CD4-positive, alpha-beta T cell (primary cell): ENCODE results near the gene KIF24. TPM values are rescaled to one million over a fixed set of nuclear protein-coding genes. Genes with fewer than 3 reads are reported as not detected.

Experiments used
- ATAC-seq: fragments of 200-7000 bp; cut with Tn5 transposase; one replicate; pipeline ENCODE4 v1.10.0; 2022; ENCODE audit warnings: mild to moderate bottlenecking; ENCODE audit not compliant: poor library complexity
- CTCF ChIA-PET: fragments of 350-600 bp; sonication (Branson Sonifier 250); formaldehyde crosslinking; loops from one replicate; lab custom pipeline; 2021; ENCODE audit warnings: antibody characterized with exemption, inconsistent platforms; lab: Charles Lee
- POLR2A ChIA-PET: fragments of 350-600 bp; sonication (Branson Sonifier 250); formaldehyde crosslinking; loops from one replicate; lab custom pipeline; 2021; ENCODE audit warnings: antibody characterized with exemption, inconsistent platforms; lab: Charles Lee
- DNase-seq, 14 experiments: peaks; one replicate each; pipeline ENCODE4 v3.0.0-alpha.2; 2013 to 2020; ENCODE audit warnings: mixed read lengths in 2 of 14
- H3K27ac ChIP-seq, 2 donors: one replicate each; pipeline versions ENCODE4 v1.5.1 to v1.7.0; 2013; ENCODE audit warnings: low read length in 2 of 2, low read depth in 1 of 2, mild to moderate bottlenecking in 1 of 2
- H3K27me3 ChIP-seq, 2 experiments: 1 replicate in 1 of 2; 2 replicates in 1 of 2; pipeline versions ENCODE4 v1.6.1 to v1.7.0; 2013; ENCODE audit warnings: low read length in 2 of 2, control low read depth in 1 of 2, mild to moderate bottlenecking in 1 of 2, moderate library complexity in 1 of 2; ENCODE audit not compliant: insufficient read depth in 2 of 2, control insufficient read depth in 1 of 2
- H3K36me3 ChIP-seq: one replicate; pipeline ENCODE4 v1.6.1; 2013; ENCODE audit warnings: low read length, control low read depth; ENCODE audit not compliant: insufficient read depth
- H3K4me1 ChIP-seq: one replicate; pipeline ENCODE4 v1.6.1; 2013; ENCODE audit warnings: low read length, control low read depth; ENCODE audit not compliant: insufficient read depth
- H3K4me3 ChIP-seq: one replicate; pipeline ENCODE4 v1.5.1; 2013; ENCODE audit warnings: mild to moderate bottlenecking, low read length, moderate library complexity
- H3K9me3 ChIP-seq, 2 experiments: 1 replicate in 1 of 2; 2 replicates in 1 of 2; pipeline versions ENCODE4 v1.6.1 to v1.7.0; 2013; ENCODE audit warnings: low read length in 2 of 2, mild to moderate bottlenecking in 2 of 2, control low read depth in 1 of 2, moderate library complexity in 1 of 2; ENCODE audit not compliant: control insufficient read depth in 1 of 2, insufficient read depth in 1 of 2
- H3K27ac Mint-ChIP-seq: one replicate; pipeline ENCODE4 v1.8.0; 2020; ENCODE audit warnings: mixed read lengths
- H3K27me3 Mint-ChIP-seq: one replicate; pipeline ENCODE4 v1.8.0; 2021; ENCODE audit warnings: mixed read lengths
- H3K36me3 Mint-ChIP-seq: one replicate; pipeline ENCODE4 v1.8.0; 2021; ENCODE audit warnings: low read depth, mixed read lengths
- H3K4me1 Mint-ChIP-seq: one replicate; pipeline ENCODE4 v1.8.0; 2021; ENCODE audit warnings: low read depth, mixed read lengths
- H3K4me3 Mint-ChIP-seq: one replicate; pipeline ENCODE4 v1.8.0; 2020; ENCODE audit warnings: mild to moderate bottlenecking, mixed read lengths
- H3K9me3 Mint-ChIP-seq: one replicate; pipeline ENCODE4 v1.8.0; 2020; ENCODE audit warnings: mixed read lengths
- intact Hi-C, 2 experiments: fragments of 100-400 bp; cut with DNase I in 1 of 2; cut with micrococcal nuclease in 1 of 2; formaldehyde crosslinking; loops; one replicate each; pipeline versions ENCODE4 v1.15.1 to v1.9.0; 2023 to 2025; cut with DNase I, micrococcal nuclease
- total RNA-seq, 174 experiments: library from RNA in 2 of 174; stranded (reverse) in 2 of 174; gene quantifications; one replicate each; pipeline ENCODE4 v1.2.3 and lab custom pipeline; 2021 to 2026
- TF ChIP-seq, protein P1 (sequence below): fragments of 200-600 bp; IDR thresholded peaks from one replicate; pipeline ENCODE4 v1.8.0; 2022; ENCODE audit warnings: antibody characterized with exemption, mild to moderate bottlenecking

Gene KIF24
- total RNA-seq, 2 experiments from 2014 or later: 0.05 to 0.14 TPM

DNA sequence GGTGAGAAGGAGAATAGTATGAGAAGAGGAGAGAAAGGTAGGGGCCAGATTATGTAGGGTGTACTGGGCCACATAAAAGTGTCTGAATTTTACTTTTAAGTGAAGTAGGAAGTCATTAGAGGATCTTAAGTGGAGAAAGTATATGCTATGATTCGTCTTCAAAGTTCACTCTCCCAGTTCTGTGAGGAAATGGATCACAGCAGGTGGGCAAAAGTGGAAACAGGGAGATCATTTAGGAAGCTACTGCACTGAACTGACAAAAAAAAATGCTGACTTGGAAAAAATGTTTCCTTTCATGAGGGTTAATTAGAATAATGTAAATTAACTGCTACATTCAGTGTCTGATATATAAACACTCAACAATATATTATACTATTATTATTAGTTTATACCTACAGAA, 2.4 kb downstream of the KIF24 start:
- intact Hi-C loops: loop anchor here in 1 of 2 experiments (2.0 to 10.0 kb wide), 3 partner anchors 69 to 280 kb away; partner anchors contain the start of gene ENHO
- no peak overlapping the region for H3K27ac ChIP-seq
- CTCF ChIA-PET: no interaction called here

DNA sequence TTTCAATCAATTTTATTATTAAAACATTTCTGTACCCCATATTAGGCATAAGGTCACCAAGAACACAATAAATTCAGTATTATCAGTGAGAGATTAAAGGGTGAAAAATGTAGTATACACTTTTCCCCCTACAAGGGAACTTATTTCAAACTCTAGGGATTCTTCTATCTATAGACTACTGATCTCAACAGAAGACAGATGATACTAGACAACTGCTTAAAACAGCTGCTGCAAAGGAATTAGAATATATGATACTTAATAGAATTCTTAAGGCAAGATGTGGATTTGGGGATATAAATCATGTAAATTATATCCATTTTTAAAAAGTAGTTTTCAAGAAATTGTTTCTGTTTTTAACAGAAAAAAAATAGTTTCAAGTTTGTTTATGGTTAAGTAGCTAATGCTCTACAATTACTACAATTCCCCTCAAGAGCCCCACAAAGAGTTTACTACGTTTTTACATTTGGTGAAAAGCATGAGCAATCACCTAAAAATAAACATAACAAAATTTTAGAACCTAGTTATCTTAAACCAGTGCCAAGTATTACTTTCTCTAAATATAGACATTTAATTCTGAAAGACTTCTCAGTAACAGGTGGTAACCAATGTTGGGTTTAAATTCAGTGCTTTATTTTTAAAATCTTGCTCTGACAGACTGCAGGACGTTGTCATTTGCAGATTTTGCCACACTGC, 6.0 kb downstream of the KIF24 start:
- no peaks in the 10 kb centered on the region for H3K36me3 ChIP-seq
- DNase-seq (no peak), ATAC-seq (no peak)
- H3K27ac ChIP-seq: no peak overlapping the region
- no peaks in the 10 kb centered on the region for H3K27me3 Mint-ChIP-seq
- H3K9me3 Mint-ChIP-seq: no peaks in the 10 kb centered on the region
- no peak overlapping the region for H3K27ac Mint-ChIP-seq
- H3K36me3 Mint-ChIP-seq: no peaks in the 10 kb centered on the region
- no peaks in the 10 kb centered on the region for H3K27me3 ChIP-seq
- no peak overlapping the region for H3K4me3 ChIP-seq
- H3K4me1 ChIP-seq: no peaks in the 10 kb centered on the region
- ChIA-PET POLR2A (no interaction called here), CTCF (no interaction called here)
- intact Hi-C loops: loop anchor here in 1 of 2 experiments (10.0 kb wide), 1 partner anchor 202 kb away; the partner anchor contains the start of gene ENHO
- TF ChIP-seq, protein P1, sequence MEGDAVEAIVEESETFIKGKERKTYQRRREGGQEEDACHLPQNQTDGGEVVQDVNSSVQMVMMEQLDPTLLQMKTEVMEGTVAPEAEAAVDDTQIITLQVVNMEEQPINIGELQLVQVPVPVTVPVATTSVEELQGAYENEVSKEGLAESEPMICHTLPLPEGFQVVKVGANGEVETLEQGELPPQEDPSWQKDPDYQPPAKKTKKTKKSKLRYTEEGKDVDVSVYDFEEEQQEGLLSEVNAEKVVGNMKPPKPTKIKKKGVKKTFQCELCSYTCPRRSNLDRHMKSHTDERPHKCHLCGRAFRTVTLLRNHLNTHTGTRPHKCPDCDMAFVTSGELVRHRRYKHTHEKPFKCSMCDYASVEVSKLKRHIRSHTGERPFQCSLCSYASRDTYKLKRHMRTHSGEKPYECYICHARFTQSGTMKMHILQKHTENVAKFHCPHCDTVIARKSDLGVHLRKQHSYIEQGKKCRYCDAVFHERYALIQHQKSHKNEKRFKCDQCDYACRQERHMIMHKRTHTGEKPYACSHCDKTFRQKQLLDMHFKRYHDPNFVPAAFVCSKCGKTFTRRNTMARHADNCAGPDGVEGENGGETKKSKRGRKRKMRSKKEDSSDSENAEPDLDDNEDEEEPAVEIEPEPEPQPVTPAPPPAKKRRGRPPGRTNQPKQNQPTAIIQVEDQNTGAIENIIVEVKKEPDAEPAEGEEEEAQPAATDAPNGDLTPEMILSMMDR: no peak
- no peak overlapping the region for H3K4me3 Mint-ChIP-seq
- peaks cover 2% of the 10 kb centered on the region for H3K4me1 Mint-ChIP-seq
- H3K9me3 ChIP-seq: no peaks in the 10 kb centered on the region

More for the DNA sequence above, 2.4 kb downstream of the KIF24 start:
- H3K9me3 Mint-ChIP-seq: no peaks in the 10 kb centered on the region
- DNase-seq: no peak
- H3K4me3 Mint-ChIP-seq: no peak overlapping the region
- no peak overlapping the region for H3K27ac Mint-ChIP-seq
- POLR2A ChIA-PET: no interaction called here
- no peaks in the 10 kb centered on the region for H3K36me3 Mint-ChIP-seq
- TF ChIP-seq, protein P1: no peak
- peaks cover 21% of the 10 kb centered on the region for H3K4me1 ChIP-seq
- peaks cover 33% of the 10 kb centered on the region for H3K4me1 Mint-ChIP-seq
- no peaks in the 10 kb centered on the region for H3K27me3 Mint-ChIP-seq
- no peak overlapping the region for H3K4me3 ChIP-seq
- H3K36me3 ChIP-seq: no peaks in the 10 kb centered on the region
- H3K9me3 ChIP-seq: no peaks in the 10 kb centered on the region
- H3K27me3 ChIP-seq: no peaks in the 10 kb centered on the region
- ATAC-seq: no peak

DNA sequence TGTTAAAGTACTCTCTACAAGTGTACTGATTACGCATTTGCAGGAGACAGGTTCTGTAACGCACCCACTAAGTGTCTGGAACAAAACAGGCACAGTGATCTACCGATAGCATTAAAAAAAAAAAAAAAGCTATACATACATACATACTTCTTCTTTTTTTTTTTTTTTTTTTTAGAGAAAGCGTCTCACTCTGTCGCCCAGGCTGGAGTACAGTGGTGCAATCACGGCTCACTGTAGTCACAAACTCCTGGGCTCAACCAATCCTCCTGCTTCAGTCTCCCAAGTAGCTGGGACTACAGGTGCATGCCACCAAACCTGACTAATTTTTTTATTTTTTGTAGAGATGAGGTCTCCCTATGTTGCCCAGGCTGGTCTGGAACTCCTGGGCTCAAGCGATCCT, 7.6 kb downstream of the KIF24 start:
- intact Hi-C loops: loop anchor here in 1 of 2 experiments (10.0 kb wide), 1 partner anchor 203 kb away; the partner anchor contains the start of gene ENHO
- ATAC-seq (no peak), DNase-seq (no peak)
- TF ChIP-seq, protein P1: no peak
- POLR2A ChIA-PET: no interaction called here
- H3K27me3 ChIP-seq: no peaks in the 10 kb centered on the region
- no peaks in the 10 kb centered on the region for H3K36me3 Mint-ChIP-seq
- H3K4me1 ChIP-seq: no peaks in the 10 kb centered on the region
- H3K27ac Mint-ChIP-seq: no peak overlapping the region
- no peak overlapping the region for H3K4me3 ChIP-seq
- no peaks in the 10 kb centered on the region for H3K36me3 ChIP-seq
- H3K27me3 Mint-ChIP-seq: no peaks in the 10 kb centered on the region
- CTCF ChIA-PET: interaction anchor here (0.6 kb wide), 1 partner anchor 599 kb away, joined by 3 read pairs; no protein-coding TSS in a partner anchor
- H3K4me3 Mint-ChIP-seq: no peak overlapping the region
- no peaks in the 10 kb centered on the region for H3K9me3 ChIP-seq
- no peak overlapping the region for H3K27ac ChIP-seq
- H3K9me3 Mint-ChIP-seq: no peaks in the 10 kb centered on the region
- H3K4me1 Mint-ChIP-seq: no peaks in the 10 kb centered on the region
